RWPE2 (cell line): ENCODE measurements around the gene ADAM11.

ENCODE experiments used
- ATAC-seq: fragments of 200-7000 bp; cut with Tn5 transposase; 3 replicates; pipeline ENCODE4 v1.9.1; 2021; ENCODE audit warnings: low read depth
- DNase-seq: peaks from one replicate; pipeline ENCODE4 v3.0.0-alpha.2; 2020; ENCODE audit warnings: low spot score
- H3K27ac ChIP-seq: fragments of 450-650 bp; 2 replicates; pipeline ENCODE4 v1.5.1; 2017; ENCODE audit warnings: mild to moderate bottlenecking; ENCODE audit not compliant: poor library complexity, severe bottlenecking
- H3K27me3 ChIP-seq: fragments of 250-450 bp; sonication (Bioruptor Pico); 2 replicates; pipeline ENCODE4 v1.5.1; 2021; ENCODE audit warnings: mild to moderate bottlenecking, moderate library complexity; ENCODE audit not compliant: insufficient read depth, poor library complexity, severe bottlenecking
- H3K36me3 ChIP-seq: fragments of 250-450 bp; sonication (Bioruptor Pico); 2 replicates; pipeline ENCODE4 v1.5.1; 2020; ENCODE audit warnings: low read depth, mild to moderate bottlenecking, moderate library complexity
- H3K4me1 ChIP-seq: fragments of 250-450 bp; sonication (Bioruptor Pico); 2 replicates; pipeline ENCODE4 v1.5.1; 2021; ENCODE audit warnings: mild to moderate bottlenecking, moderate library complexity; ENCODE audit not compliant: insufficient read depth, poor library complexity, severe bottlenecking
- H3K4me3 ChIP-seq: fragments of 250-450 bp; sonication (Bioruptor Pico); 2 replicates; pipeline ENCODE4 v1.5.1; 2021; ENCODE audit warnings: mild to moderate bottlenecking, moderate library complexity; ENCODE audit not compliant: severe bottlenecking
- H3K9me3 ChIP-seq: fragments of 250-450 bp; sonication (Bioruptor Pico); 2 replicates; pipeline ENCODE4 v1.5.1; 2021; ENCODE audit warnings: mild to moderate bottlenecking, moderate library complexity; ENCODE audit not compliant: severe bottlenecking
- CTCF ChIP-seq: fragments of 450-650 bp; IDR thresholded peaks from one replicate; pipeline ENCODE4 v1.5.1; 2017; ENCODE audit warnings: mild to moderate bottlenecking, moderate library complexity; ENCODE audit not compliant: poor library complexity, severe bottlenecking

The ADAM11 gene

GRCh38 chr17:44759086-44759915, 513 bp downstream of the ADAM11 start:
- no peaks in the 10 kb centered on the region for H3K9me3 ChIP-seq
- peak; percentile 22; the same call in 1 of the 3 replicates for ATAC-seq
- no peak overlapping the region for H3K27ac ChIP-seq
- H3K27me3 ChIP-seq = peaks cover 26% of the 10 kb centered on the region
- DNase-seq = peak; percentile 61
- H3K4me1 ChIP-seq = no peaks in the 10 kb centered on the region
- TF ChIP-seq CTCF = no peak
- H3K4me3 ChIP-seq = peak overlapping the region; percentile 24
- no peaks in the 10 kb centered on the region for H3K36me3 ChIP-seq

GRCh38 chr17:44759916-44760243, 1.1 kb downstream of the ADAM11 start:
- no peak for DNase-seq
- no peak for TF ChIP-seq CTCF
- no peak overlapping the region for H3K4me3 ChIP-seq

GRCh38 chr17:44760474-44761308, 1.9 kb downstream of the ADAM11 start:
- Histone ChIP-seq H3K27ac (no peak overlapping the region), H3K4me1 (no peaks in the 10 kb centered on the region), H3K27me3 (peaks cover 26% of the 10 kb centered on the region), H3K4me3 (no peak overlapping the region), H3K9me3 (no peaks in the 10 kb centered on the region), H3K36me3 (no peaks in the 10 kb centered on the region)
- DNase-seq (no peak), ATAC-seq (no peak)
- TF ChIP-seq CTCF = no peak

More at GRCh38 chr17:44759916-44760243, 1.1 kb downstream of the ADAM11 start:
- no peaks in the 10 kb centered on the region for H3K36me3 ChIP-seq
- H3K9me3 ChIP-seq = no peaks in the 10 kb centered on the region
- H3K4me1 ChIP-seq = no peaks in the 10 kb centered on the region
- peaks cover 26% of the 10 kb centered on the region for H3K27me3 ChIP-seq
- ATAC-seq = no peak
- no peak overlapping the region for H3K27ac ChIP-seq

- Histone ChIP-seq H3K4me1 (no peaks in the 10 kb centered on the region), H3K4me3 (no peak overlapping the region), H3K27ac (no peak overlapping the region), H3K36me3 (no peaks in the 10 kb centered on the region), H3K9me3 (no peaks in the 10 kb centered on the region), H3K27me3 (peaks cover 26% of the 10 kb centered on the region)
- ATAC-seq (no peak), DNase-seq (no peak)
- no peak for TF ChIP-seq CTCF
These were observed 3.4 kb downstream of the ADAM11 start for GRCh38 chr17:44761932-44762810.
